H1 (cell line): ENCODE results near the gene UNC50. TPM values are rescaled to one million over a fixed set of nuclear protein-coding genes. Genes with fewer than 3 reads are reported as not detected.

ENCODE experiments used
- CTCF ChIA-PET: fragments of 300-600 bp; sonication (Branson Sonifier 250); formaldehyde crosslinking; loops from one replicate; lab custom pipeline; 2021; ENCODE audit not compliant: partially characterized antibody; lab: Charles Lee
- POLR2A ChIA-PET: fragments of 300-600 bp; sonication (Branson Sonifier 250); formaldehyde crosslinking; loops from one replicate; lab custom pipeline; 2021; ENCODE audit warnings: inconsistent platforms; ENCODE audit not compliant: partially characterized antibody; lab: Charles Lee
- DNase-seq, 2 experiments: peaks; one replicate each; pipeline versions ENCODE4 v3.0.0 to v3.0.0-alpha.2; 2010 to 2022; ENCODE audit warnings: low spot score in 2 of 2, low read depth in 1 of 2, mixed read lengths in 1 of 2
- FAIRE-seq: peaks from 2 replicates; lab custom pipeline; 2011; peaks lifted over from hg19 to GRCh38; lab: Jason Lieb, UNC
- H2AFZ ChIP-seq: 2 replicates; pipeline ENCODE4 v1.8.1; 2012; ENCODE audit warnings: low read length, inconsistent platforms
- H2AK5ac ChIP-seq: 2 replicates; pipeline ENCODE4 v1.6.1; 2013; ENCODE audit warnings: low read depth, low read length
- H2BK120ac ChIP-seq: replicated peaks from 2 replicates; pipeline ENCODE3; 2013; ENCODE audit warnings: low read depth, low read length, inconsistent platforms
- H2BK12ac ChIP-seq: 2 replicates; pipeline ENCODE4 v1.6.1; 2013; ENCODE audit warnings: low read depth, low read length
- H2BK15ac ChIP-seq: 2 replicates; pipeline ENCODE4 v1.6.1; 2013; ENCODE audit warnings: low read length
- H2BK20ac ChIP-seq: 2 replicates; pipeline ENCODE4 v1.6.1; 2013; ENCODE audit warnings: low read length
- H2BK5ac ChIP-seq: 2 replicates; pipeline ENCODE4 v1.6.1; 2013; ENCODE audit warnings: low read depth, low read length
- H3K14ac ChIP-seq: 2 replicates; pipeline ENCODE4 v1.6.1; 2013; ENCODE audit warnings: inconsistent platforms; ENCODE audit not compliant: insufficient read length
- H3K18ac ChIP-seq: 2 replicates; pipeline ENCODE4 v1.6.1; 2013; ENCODE audit warnings: low read length; ENCODE audit errors: extremely low read depth
- H3K23ac ChIP-seq: 2 replicates; pipeline ENCODE4 v1.6.1; 2013; ENCODE audit warnings: inconsistent platforms; ENCODE audit not compliant: insufficient read length
- H3K23me2 ChIP-seq: 2 replicates; pipeline ENCODE4 v1.6.1; 2013; ENCODE audit warnings: low read depth, low read length
- H3K27ac ChIP-seq: 2 replicates; pipeline ENCODE4 v1.6.1; 2011; ENCODE audit warnings: low read depth, low read length, inconsistent platforms
- H3K27me3 ChIP-seq, 4 experiments: replicated peaks in 1 of 4; 1 replicate in 1 of 4; 2 replicates in 3 of 4; pipeline versions ENCODE4 v1.6.1 to v1.8.1; 2011 to 2013; ENCODE audit warnings: low read length in 3 of 4, mild to moderate bottlenecking in 3 of 4, inconsistent platforms in 2 of 4, mixed read lengths in 2 of 4, moderate library complexity in 1 of 4; ENCODE audit not compliant: control insufficient read depth in 3 of 4, insufficient read depth in 3 of 4; ENCODE audit errors: extremely low read depth in 1 of 4
- H3K36me3 ChIP-seq, 4 experiments: 2 replicates each; pipeline versions ENCODE4 v1.6.1 to v1.8.1; 2011 to 2013; ENCODE audit warnings: mild to moderate bottlenecking in 4 of 4, low read length in 3 of 4, moderate library complexity in 2 of 4, control low read depth in 1 of 4, inconsistent platforms in 1 of 4; ENCODE audit not compliant: insufficient read depth in 4 of 4, control insufficient read depth in 2 of 4
- H3K4ac ChIP-seq: replicated peaks from 2 replicates; pipeline ENCODE3; 2013; ENCODE audit warnings: low read length, low read depth, mixed read lengths, inconsistent platforms; ENCODE audit not compliant: insufficient read length
- H3K4me1 ChIP-seq, 4 experiments: replicated peaks in 1 of 4; 1 replicate in 1 of 4; 2 replicates in 3 of 4; pipeline versions ENCODE4 v1.6.1 to v1.8.1; 2011 to 2013; ENCODE audit warnings: low read length in 3 of 4, inconsistent platforms in 2 of 4, mixed read lengths in 1 of 4; ENCODE audit not compliant: insufficient read depth in 4 of 4, control insufficient read depth in 3 of 4
- H3K4me2 ChIP-seq, 2 experiments: 2 replicates each; pipeline versions ENCODE4 v1.6.1 to v1.8.1; 2011 to 2013; ENCODE audit warnings: low read depth in 2 of 2, low read length in 2 of 2, control low read depth in 1 of 2, inconsistent platforms in 1 of 2, mild to moderate bottlenecking in 1 of 2; ENCODE audit not compliant: insufficient read depth in 1 of 2
- H3K4me3 ChIP-seq, 4 experiments: fragments of 200-600, 300-600 bp in 1 of 4; sonication (generic), shearing (Covaris generic), sonication (Bioruptor Twin) in 1 of 4; 2 replicates each; pipeline versions ENCODE4 v1.5.1 to v1.8.1; 2011 to 2016; ENCODE audit warnings: low read length in 4 of 4, low read depth in 3 of 4, control low read depth in 2 of 4, inconsistent platforms in 2 of 4, mild to moderate bottlenecking in 2 of 4, mixed read lengths in 1 of 4, moderate library complexity in 1 of 4; ENCODE audit not compliant: insufficient read depth in 2 of 4; ENCODE audit errors: extremely low read depth in 1 of 4
- H3K56ac ChIP-seq: replicated peaks from 2 replicates; pipeline ENCODE3; 2013; ENCODE audit warnings: low read depth, mild to moderate bottlenecking, mixed read lengths, low read length, inconsistent platforms; ENCODE audit not compliant: insufficient read length
- H3K79me1 ChIP-seq: 2 replicates; pipeline ENCODE4 v1.6.1; 2013; ENCODE audit warnings: low read depth, low read length, control low read depth
- H3K79me2 ChIP-seq, 2 experiments: 2 replicates each; pipeline versions ENCODE4 v1.6.1 to v1.8.1; 2012 to 2013; ENCODE audit warnings: low read length in 2 of 2, mild to moderate bottlenecking in 2 of 2, inconsistent platforms in 1 of 2; ENCODE audit not compliant: insufficient read depth in 2 of 2, control insufficient read depth in 1 of 2
- H3K9ac ChIP-seq, 4 experiments: replicated peaks in 1 of 4; 1 replicate in 1 of 4; 2 replicates in 3 of 4; pipeline versions ENCODE4 v1.6.1 to v1.8.1; 2011 to 2013; ENCODE audit warnings: low read depth in 3 of 4, low read length in 3 of 4, control low read depth in 2 of 4, mild to moderate bottlenecking in 2 of 4, moderate library complexity in 2 of 4, inconsistent platforms in 1 of 4; ENCODE audit errors: extremely low read depth in 1 of 4
- H3K9me3 ChIP-seq, 2 experiments: 2 replicates each; pipeline versions ENCODE4 v1.6.1 to v1.8.1; 2012 to 2013; ENCODE audit warnings: mild to moderate bottlenecking in 2 of 2, moderate library complexity in 2 of 2, control low read depth in 1 of 2, inconsistent platforms in 1 of 2, low read depth in 1 of 2, low read length in 1 of 2, mixed read lengths in 1 of 2; ENCODE audit not compliant: insufficient read depth in 2 of 2
- H4K20me1 ChIP-seq, 2 experiments: replicated peaks in 1 of 2; 2 replicates each; pipeline versions ENCODE3 to v1.8.1; 2011 to 2013; ENCODE audit warnings: inconsistent platforms in 2 of 2, low read length in 2 of 2, mild to moderate bottlenecking in 1 of 2; ENCODE audit not compliant: insufficient read depth in 2 of 2, control insufficient read depth in 1 of 2
- H4K5ac ChIP-seq: 2 replicates; pipeline ENCODE4 v1.6.1; 2013; ENCODE audit warnings: low read length, low read depth, mixed read lengths, inconsistent platforms; ENCODE audit not compliant: insufficient read length
- H4K8ac ChIP-seq: 2 replicates; pipeline ENCODE4 v1.8.0; 2013; ENCODE audit warnings: mild to moderate bottlenecking, moderate library complexity, low read length, inconsistent platforms; ENCODE audit not compliant: insufficient read depth; ENCODE audit errors: extremely low read depth
- H4K91ac ChIP-seq: replicated peaks from 2 replicates; pipeline ENCODE3; 2013; ENCODE audit warnings: low read length, mixed read lengths, inconsistent platforms; ENCODE audit not compliant: insufficient read length
- ASH2L ChIP-seq: fragments of 200-600, 300-600 bp; sonication (generic); IDR thresholded peaks from one replicate; pipeline ENCODE4 v1.7.1; 2017; ENCODE audit warnings: low read length
- BACH1 ChIP-seq: IDR thresholded peaks from 2 replicates; pipeline ENCODE4 v1.6.1; 2012; ENCODE audit warnings: low read length, improper control_type of control experiment
- BCL11A ChIP-seq, 2 experiments: IDR thresholded peaks; one replicate each; pipeline ENCODE4 v1.6.1; 2011; ENCODE audit warnings: low read depth in 2 of 2, low read length in 2 of 2, mild to moderate bottlenecking in 2 of 2
- CHD2 ChIP-seq: IDR thresholded peaks from 2 replicates; pipeline ENCODE4 v1.6.1; 2012; ENCODE audit warnings: low read length, improper control_type of control experiment
- CREB1 ChIP-seq: IDR thresholded peaks from 2 replicates; pipeline ENCODE4 v1.6.1; 2012; ENCODE audit warnings: inconsistent platforms
- EZH2 ChIP-seq: fragments of 200-600 bp; sonication (generic); IDR thresholded peaks from 2 replicates; pipeline ENCODE4 v1.7.1; 2012; ENCODE audit warnings: low read depth, mild to moderate bottlenecking, moderate library complexity, low read length, inconsistent platforms; ENCODE audit not compliant: severe bottlenecking
- JUN ChIP-seq: IDR thresholded peaks from 2 replicates; pipeline ENCODE4 v1.6.1; 2011; ENCODE audit warnings: low read depth, mild to moderate bottlenecking, improper control_type of control experiment, low read length
- JUND ChIP-seq: IDR thresholded peaks from 2 replicates; pipeline ENCODE4 v1.6.1; 2011; ENCODE audit warnings: mild to moderate bottlenecking, improper control_type of control experiment, low read length
- KDM1A ChIP-seq: fragments of 200-600, 300-600 bp; sonication (generic); IDR thresholded peaks from 2 replicates; pipeline ENCODE4 v1.7.1; 2016; ENCODE audit warnings: mild to moderate bottlenecking, low read length, borderline replicate concordance
- KDM5A ChIP-seq: fragments of 200-600 bp; IDR thresholded peaks from 2 replicates; pipeline ENCODE4 v1.7.1; 2012; ENCODE audit warnings: mild to moderate bottlenecking, low read length, inconsistent platforms, mixed read lengths
- RNF2 ChIP-seq: fragments of 200-900, 300-1000 bp; sonication (generic); IDR thresholded peaks from 2 replicates; pipeline ENCODE4 v1.7.1; 2016; ENCODE audit warnings: borderline replicate concordance, low read depth, mild to moderate bottlenecking, antibody characterized with exemption, low read length; ENCODE audit not compliant: poor library complexity, severe bottlenecking; ENCODE audit errors: missing control alignments
- SP1 ChIP-seq: IDR thresholded peaks from 2 replicates; pipeline ENCODE4 v1.6.1; 2011; ENCODE audit warnings: low read depth, low read length
- WGBS, 2 experiments: shearing (Covaris generic) in 1 of 2; methylation state at CpG; one replicate each; pipeline versions ENCODE4 v1.1.6 to v1.1.7; 2013 to 2015; ENCODE audit warnings: low lambda C conversion rate in 2 of 2, mixed read lengths in 2 of 2, inconsistent platforms in 1 of 2, low coverage in 1 of 2, missing lambda C conversion rate in 1 of 2; ENCODE audit not compliant: insufficient replicate concordance in 2 of 2, insufficient coverage in 1 of 2, insufficient read length in 1 of 2; ENCODE audit errors: extremely low coverage in 1 of 2, missing lambda C conversion rate in 1 of 2; 5-methylcytosine and 5-hydroxymethylcytosine counted together
- polyA plus RNA-seq, 7 experiments: library from polyadenylated mRNA; depleted of rRNA in 3 of 7; stranded (reverse) in 5 of 7; unstranded in 2 of 7; fragments of >200 nt in 5 of 7; fragments of 200-250 nt in 2 of 7; gene quantifications; 1 replicate in 5 of 7; 2 replicates in 1 of 7; 4 replicates in 1 of 7; pipeline versions ENCODE4 v1.2.1 to v1.2.3, GENCODE V29; 2011 to 2013; ENCODE audit warnings: missing spikeins in 2 of 7, mixed read lengths in 2 of 7
- total RNA-seq: library from RNA; stranded (reverse); fragmentation: NEBNext Ultra II Directional; extraction: Animal tissue kit (Norgen Biotek cat#: 25700); gene quantifications from 2 replicates; pipeline ENCODE4 v1.2.1, GENCODE V29; 2021
- TF ChIP-seq, protein P1 (sequence below): IDR thresholded peaks from 2 replicates; pipeline ENCODE4 v1.6.1; 2011; ENCODE audit warnings: low read length, improper control_type of control experiment

Gene UNC50
- total and polyA plus RNA-seq, 2 of the 8 experiments (the other 6 are each of a cell fraction or from before 2014, with no cell fraction given): 33.4 to 58.5 TPM

DNA sequence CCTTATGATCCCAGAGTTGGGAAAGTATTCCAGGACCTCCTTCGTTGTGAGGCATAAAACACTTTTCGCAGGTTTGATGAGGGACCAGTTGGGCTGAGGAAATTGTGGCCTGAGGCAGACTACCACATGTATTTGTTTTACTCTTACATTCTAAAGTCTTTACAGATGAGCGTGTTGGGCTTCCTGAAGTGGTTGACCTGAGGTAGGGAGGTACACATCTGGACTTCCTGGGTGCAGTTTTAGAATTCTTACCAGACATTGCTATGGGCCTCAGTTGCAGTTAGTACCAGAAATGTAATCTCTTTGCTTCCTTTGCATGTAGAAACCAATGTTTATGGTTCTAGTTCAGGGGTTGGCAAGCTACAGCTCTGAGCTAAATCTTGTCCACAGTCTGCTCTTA, 48.8 kb upstream of the UNC50 start:
- DNase-seq (no peak), FAIRE-seq (no peak)
- no peak for TF ChIP-seq RNF2
- no peak for TF ChIP-seq CHD2
- TF ChIP-seq CREB1: no peak
- no peak for TF ChIP-seq KDM5A
- no peak for TF ChIP-seq BACH1
- TF ChIP-seq, protein P1, sequence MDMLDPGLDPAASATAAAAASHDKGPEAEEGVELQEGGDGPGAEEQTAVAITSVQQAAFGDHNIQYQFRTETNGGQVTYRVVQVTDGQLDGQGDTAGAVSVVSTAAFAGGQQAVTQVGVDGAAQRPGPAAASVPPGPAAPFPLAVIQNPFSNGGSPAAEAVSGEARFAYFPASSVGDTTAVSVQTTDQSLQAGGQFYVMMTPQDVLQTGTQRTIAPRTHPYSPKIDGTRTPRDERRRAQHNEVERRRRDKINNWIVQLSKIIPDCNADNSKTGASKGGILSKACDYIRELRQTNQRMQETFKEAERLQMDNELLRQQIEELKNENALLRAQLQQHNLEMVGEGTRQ: no peak
- TF ChIP-seq JUN: no peak
- no peak for TF ChIP-seq ASH2L
- no peak for TF ChIP-seq KDM1A
- TF ChIP-seq SP1: no peak
- no peak for TF ChIP-seq EZH2
- no peak for TF ChIP-seq BCL11A (IDR thresholded peaks at IDR 0.05; ENCODE audit: low read depth in 2 of 2, low read length in 2 of 2)
- TF ChIP-seq JUND: no peak
- no peaks in the 10 kb centered on the region for H3K9me3 ChIP-seq
- H2BK5ac ChIP-seq: no peak overlapping the region
- H2BK120ac ChIP-seq: no peak overlapping the region
- H4K8ac ChIP-seq: no peak overlapping the region
- WGBS, 2 experiments: 84% methylated on average over 3 of the region's 3 CpGs; no CpG with 5 or more reads in 1 of the 2 experiments
- H2AK5ac ChIP-seq: no peak overlapping the region
- no peak overlapping the region for H2AFZ ChIP-seq
- no peaks in the 10 kb centered on the region for H3K79me2 ChIP-seq
- no peak overlapping the region for H3K23ac ChIP-seq
- H4K20me1 ChIP-seq: peaks cover 0 to 4% of the 10 kb centered on the region in 2 experiments
- H3K4me3 ChIP-seq: no peak overlapping the region
- H3K18ac ChIP-seq: no peak overlapping the region
- no peak overlapping the region for H4K5ac ChIP-seq
- no peak overlapping the region for H3K14ac ChIP-seq
- no peak overlapping the region for H3K4ac ChIP-seq
- H3K27ac ChIP-seq: no peak overlapping the region
- CTCF ChIA-PET: interaction anchor here (1.0 to 1.8 kb wide), 4 partner anchors 10 to 144 kb away, joined by 3 to 10 read pairs (median 4); no protein-coding TSS in a partner anchor
- no peak overlapping the region for H3K56ac ChIP-seq
- H3K23me2 ChIP-seq: no peaks in the 10 kb centered on the region
- H2BK20ac ChIP-seq: no peak overlapping the region
- no peak overlapping the region for H4K91ac ChIP-seq
- H3K4me2 ChIP-seq: no peak overlapping the region
- peaks cover 7 to 45% (median 28%) of the 10 kb centered on the region in 4 experiments; a peak in 7 of 8 replicates for H3K36me3 ChIP-seq
- H3K9ac ChIP-seq: no peak overlapping the region
- H3K27me3 ChIP-seq: no peaks in the 10 kb centered on the region
- POLR2A ChIA-PET: no interaction called here
- no peaks in the 10 kb centered on the region for H3K4me1 ChIP-seq
- no peak overlapping the region for H2BK15ac ChIP-seq
- H3K79me1 ChIP-seq: no peaks in the 10 kb centered on the region
- no peak overlapping the region for H2BK12ac ChIP-seq
